SK-N-SH treated with all-trans-retinoic acid at 6 μM for 48 hours (cell line): ENCODE results near the gene PTPRC.

ENCODE experiments used
- ATAC-seq: fragments of 200-7000 bp; cut with Tn5 transposase; 3 replicates; pipeline ENCODE4 v1.9.1; 2020; ENCODE audit warnings: mild to moderate bottlenecking, moderate library complexity
- ARNTL ChIP-seq: fragments of 450-650 bp; formaldehyde crosslinking; IDR thresholded peaks from 2 replicates; pipeline ENCODE4 v1.5.0; 2020; ENCODE audit warnings: low read depth, mild to moderate bottlenecking, moderate library complexity, borderline replicate concordance
- CSDC2 ChIP-seq: fragments of 250-450 bp; sonication (Bioruptor Pico); IDR thresholded peaks from 2 replicates; pipeline ENCODE4 v1.5.0; 2020; ENCODE audit warnings: mild to moderate bottlenecking, moderate library complexity
- CSRNP3 ChIP-seq: fragments of 250-450 bp; sonication (Bioruptor Pico); IDR thresholded peaks from 2 replicates; pipeline ENCODE4 v1.5.1; 2021; ENCODE audit warnings: mild to moderate bottlenecking, moderate library complexity
- ESRRG ChIP-seq: fragments of 250-450 bp; sonication (Bioruptor Pico); IDR thresholded peaks from 2 replicates; pipeline ENCODE4 v1.6.1; 2021; ENCODE audit warnings: mild to moderate bottlenecking
- ISL1 ChIP-seq: fragments of 250-450 bp; sonication (Bioruptor Pico); IDR thresholded peaks from 2 replicates; pipeline ENCODE4 v2.1.2; 2022; ENCODE audit warnings: mild to moderate bottlenecking, moderate library complexity
- OSR1 ChIP-seq: fragments of 250-450 bp; sonication (Bioruptor Pico); IDR thresholded peaks from 2 replicates; pipeline ENCODE4 v1.8.0; 2022; ENCODE audit warnings: moderate library complexity, mild to moderate bottlenecking, inconsistent platforms
- PATZ1 ChIP-seq: fragments of 250-450 bp; sonication (Bioruptor Pico); IDR thresholded peaks from 2 replicates; pipeline ENCODE4 v1.8.0; 2020; ENCODE audit warnings: mild to moderate bottlenecking, moderate library complexity, borderline replicate concordance
- RARB ChIP-seq: fragments of 250-450 bp; sonication (Bioruptor Pico); IDR thresholded peaks from 2 replicates; pipeline ENCODE4 v1.8.0; 2021; ENCODE audit warnings: mild to moderate bottlenecking, moderate library complexity
- SNAI2 ChIP-seq: fragments of 250-450 bp; sonication (Bioruptor Pico); IDR thresholded peaks from 2 replicates; pipeline ENCODE4 v1.5.0; 2020; ENCODE audit warnings: mild to moderate bottlenecking, moderate library complexity
- TCF4 ChIP-seq: fragments of 250-450 bp; sonication (Bioruptor Pico); IDR thresholded peaks from 2 replicates; pipeline ENCODE4 v1.8.0; 2021; ENCODE audit warnings: mild to moderate bottlenecking, moderate library complexity, borderline replicate concordance
- TOX ChIP-seq: fragments of 250-450 bp; sonication (Bioruptor Pico); IDR thresholded peaks from 2 replicates; pipeline ENCODE4 v1.8.0; 2021; ENCODE audit warnings: mild to moderate bottlenecking, moderate library complexity, borderline replicate concordance
- ZC3H10 ChIP-seq: fragments of 250-450 bp; sonication (Bioruptor Pico); IDR thresholded peaks from 2 replicates; pipeline ENCODE4 v1.5.1; 2021; ENCODE audit warnings: mild to moderate bottlenecking, moderate library complexity
- ZFP3 ChIP-seq: fragments of 250-450 bp; sonication (Bioruptor Pico); IDR thresholded peaks from 2 replicates; pipeline ENCODE4 v1.5.0; 2020; ENCODE audit warnings: mild to moderate bottlenecking, moderate library complexity
- ZFP30 ChIP-seq: fragments of 450-650 bp; formaldehyde crosslinking; IDR thresholded peaks from 2 replicates; pipeline ENCODE4 v1.5.0; 2022; ENCODE audit warnings: mild to moderate bottlenecking, moderate library complexity
- ZNF565 ChIP-seq: fragments of 450-650 bp; formaldehyde crosslinking; conservative IDR thresholded peaks from 2 replicates; pipeline ENCODE4 v1.5.0; 2020; ENCODE audit warnings: low read depth, mild to moderate bottlenecking, moderate library complexity
- ZNF8 ChIP-seq: fragments of 450-650 bp; formaldehyde crosslinking; IDR thresholded peaks from 2 replicates; pipeline ENCODE4 v1.5.0; 2020; ENCODE audit warnings: mild to moderate bottlenecking, moderate library complexity
- TF ChIP-seq, protein P1 (sequence below): fragments of 250-450 bp; sonication (Bioruptor Pico); IDR thresholded peaks from 2 replicates; pipeline ENCODE4 v1.8.0; 2021; ENCODE audit warnings: low read depth, mild to moderate bottlenecking, moderate library complexity, borderline replicate concordance
- TF ChIP-seq, protein P2 (sequence below): fragments of 250-450 bp; sonication (Bioruptor Pico); IDR thresholded peaks from 2 replicates; pipeline ENCODE4 v1.5.0; 2020; ENCODE audit warnings: mild to moderate bottlenecking, moderate library complexity

PTPRC gene

GRCh38 chr1:198754670-198755069, 115.8 kb downstream of the PTPRC start:
- no peak for ATAC-seq
- TF ChIP-seq ZNF565 (no peak), TCF4 (no peak), ISL1 (CRISPR knock-in tag) (no peak), OSR1 (no peak), TOX (no peak), ZNF8 (CRISPR knock-in tag) (no peak), RARB (CRISPR knock-in tag) (no peak), ESRRG (CRISPR knock-in tag) (no peak), CSDC2 (CRISPR knock-in tag) (no peak)
- TF ChIP-seq, protein P1, sequence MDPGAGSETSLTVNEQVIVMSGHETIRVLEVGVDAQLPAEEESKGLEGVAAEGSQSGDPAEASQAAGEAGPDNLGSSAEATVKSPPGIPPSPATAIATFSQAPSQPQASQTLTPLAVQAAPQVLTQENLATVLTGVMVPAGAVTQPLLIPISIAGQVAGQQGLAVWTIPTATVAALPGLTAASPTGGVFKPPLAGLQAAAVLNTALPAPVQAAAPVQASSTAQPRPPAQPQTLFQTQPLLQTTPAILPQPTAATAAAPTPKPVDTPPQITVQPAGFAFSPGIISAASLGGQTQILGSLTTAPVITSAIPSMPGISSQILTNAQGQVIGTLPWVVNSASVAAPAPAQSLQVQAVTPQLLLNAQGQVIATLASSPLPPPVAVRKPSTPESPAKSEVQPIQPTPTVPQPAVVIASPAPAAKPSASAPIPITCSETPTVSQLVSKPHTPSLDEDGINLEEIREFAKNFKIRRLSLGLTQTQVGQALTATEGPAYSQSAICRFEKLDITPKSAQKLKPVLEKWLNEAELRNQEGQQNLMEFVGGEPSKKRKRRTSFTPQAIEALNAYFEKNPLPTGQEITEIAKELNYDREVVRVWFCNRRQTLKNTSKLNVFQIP = no peak

- ATAC-seq = no peak
- TF ChIP-seq TCF4 = no peak
- TF ChIP-seq ZFP3 (CRISPR knock-in tag) = no peak
- no peak for TF ChIP-seq ARNTL (CRISPR knock-in tag)
- TF ChIP-seq CSDC2 (CRISPR knock-in tag) = no peak
- TF ChIP-seq, protein P2, sequence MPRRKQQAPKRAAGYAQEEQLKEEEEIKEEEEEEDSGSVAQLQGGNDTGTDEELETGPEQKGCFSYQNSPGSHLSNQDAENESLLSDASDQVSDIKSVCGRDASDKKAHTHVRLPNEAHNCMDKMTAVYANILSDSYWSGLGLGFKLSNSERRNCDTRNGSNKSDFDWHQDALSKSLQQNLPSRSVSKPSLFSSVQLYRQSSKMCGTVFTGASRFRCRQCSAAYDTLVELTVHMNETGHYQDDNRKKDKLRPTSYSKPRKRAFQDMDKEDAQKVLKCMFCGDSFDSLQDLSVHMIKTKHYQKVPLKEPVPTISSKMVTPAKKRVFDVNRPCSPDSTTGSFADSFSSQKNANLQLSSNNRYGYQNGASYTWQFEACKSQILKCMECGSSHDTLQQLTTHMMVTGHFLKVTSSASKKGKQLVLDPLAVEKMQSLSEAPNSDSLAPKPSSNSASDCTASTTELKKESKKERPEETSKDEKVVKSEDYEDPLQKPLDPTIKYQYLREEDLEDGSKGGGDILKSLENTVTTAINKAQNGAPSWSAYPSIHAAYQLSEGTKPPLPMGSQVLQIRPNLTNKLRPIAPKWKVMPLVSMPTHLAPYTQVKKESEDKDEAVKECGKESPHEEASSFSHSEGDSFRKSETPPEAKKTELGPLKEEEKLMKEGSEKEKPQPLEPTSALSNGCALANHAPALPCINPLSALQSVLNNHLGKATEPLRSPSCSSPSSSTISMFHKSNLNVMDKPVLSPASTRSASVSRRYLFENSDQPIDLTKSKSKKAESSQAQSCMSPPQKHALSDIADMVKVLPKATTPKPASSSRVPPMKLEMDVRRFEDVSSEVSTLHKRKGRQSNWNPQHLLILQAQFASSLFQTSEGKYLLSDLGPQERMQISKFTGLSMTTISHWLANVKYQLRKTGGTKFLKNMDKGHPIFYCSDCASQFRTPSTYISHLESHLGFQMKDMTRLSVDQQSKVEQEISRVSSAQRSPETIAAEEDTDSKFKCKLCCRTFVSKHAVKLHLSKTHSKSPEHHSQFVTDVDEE (CRISPR knock-in tag) = no peak
- no peak for TF ChIP-seq RARB (CRISPR knock-in tag)
- no peak for TF ChIP-seq ESRRG (CRISPR knock-in tag)
- no peak for TF ChIP-seq ZC3H10 (CRISPR knock-in tag)
- TF ChIP-seq ZNF8 (CRISPR knock-in tag) = no peak
- TF ChIP-seq OSR1 = no peak
- TF ChIP-seq ZFP30 = no peak
- no peak for TF ChIP-seq ZNF565
Measured at GRCh38 chr1:198755715-198756114, 116.9 kb downstream of the PTPRC start.

GRCh38 chr1:198756470-198756869, 117.6 kb downstream of the PTPRC start:
- ATAC-seq = peak; percentile 90
- no peak for TF ChIP-seq CSRNP3 (CRISPR knock-in tag)
- TF ChIP-seq ZFP3 (CRISPR knock-in tag) = no peak
- no peak for TF ChIP-seq ZFP30
- TF ChIP-seq ISL1 (CRISPR knock-in tag) = no peak
- no peak for TF ChIP-seq ESRRG (CRISPR knock-in tag)
- no peak for TF ChIP-seq ZNF8 (CRISPR knock-in tag)
- no peak for TF ChIP-seq ZNF565
- no peak for TF ChIP-seq SNAI2 (CRISPR knock-in tag)

GRCh38 chr1:198761859-198762616, 123.2 kb downstream of the PTPRC start:
- no peak for ATAC-seq

More at GRCh38 chr1:198761859-198762616, 123.2 kb downstream of the PTPRC start:
- TF ChIP-seq PATZ1 (CRISPR knock-in tag) = no peak
- TF ChIP-seq, protein P2 (CRISPR knock-in tag) = no peak
- TF ChIP-seq TOX = no peak
- TF ChIP-seq ZFP3 (CRISPR knock-in tag) = no peak
